GM10266 (cell line): ENCODE results near the gene FGFR3.

Source experiments
- DNase-seq: peaks from one replicate; pipeline ENCODE4 v3.0.0; 2012; ENCODE audit errors: extremely low spot score
- TF ChIP-seq, protein P1 (sequence below): IDR thresholded peaks from 2 replicates; pipeline ENCODE4 v1.5.1; 2012; ENCODE audit warnings: mild to moderate bottlenecking, low read depth; ENCODE audit not compliant: control insufficient read depth, insufficient read depth; ENCODE audit errors: missing control alignments

FGFR3 gene

DNA sequence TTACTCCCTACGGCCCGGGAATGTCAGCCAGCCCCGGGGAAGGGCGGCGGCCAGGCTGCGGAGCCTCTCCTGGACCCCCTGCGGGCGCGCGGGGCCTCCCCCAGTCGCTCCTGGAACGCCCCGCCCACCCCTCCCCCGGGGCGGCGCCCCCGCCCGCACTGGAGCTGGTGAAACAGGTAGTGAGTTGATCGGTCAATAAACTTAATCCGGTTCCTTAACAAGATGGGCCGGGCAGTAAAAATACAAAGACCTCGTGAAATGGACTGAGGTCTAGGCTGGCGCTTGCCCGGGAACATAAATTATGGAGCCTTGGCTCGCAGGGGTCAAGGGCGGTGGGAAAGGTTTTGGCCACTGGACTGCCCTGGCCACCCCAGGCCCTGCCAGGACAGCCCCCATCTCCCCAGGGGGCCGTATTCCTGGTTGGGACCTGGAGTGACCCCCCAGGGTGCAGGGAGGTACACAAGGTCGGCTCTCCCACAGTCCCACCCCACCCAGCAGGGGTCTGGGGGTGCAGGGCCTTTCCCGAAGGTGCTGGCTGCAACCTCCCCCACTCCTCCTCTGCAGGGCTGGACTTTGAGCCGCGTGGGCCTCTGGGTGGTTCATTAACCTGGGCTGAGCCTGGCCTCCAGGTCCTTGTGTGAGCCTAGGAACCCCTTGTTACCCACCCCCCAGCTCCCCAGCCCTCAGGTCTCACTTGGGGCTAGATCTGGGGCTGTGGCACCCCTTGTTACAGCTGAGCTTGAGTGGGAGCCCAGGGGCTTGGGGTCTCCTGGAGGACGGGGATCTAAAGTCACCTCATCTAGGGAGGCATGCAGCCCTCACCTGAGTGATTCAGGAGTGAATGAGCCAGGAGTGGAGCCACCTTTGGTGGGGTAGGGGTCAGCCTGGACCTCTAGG lies 2.5 kb downstream of the FGFR3 start:
- TF ChIP-seq, protein P1, sequence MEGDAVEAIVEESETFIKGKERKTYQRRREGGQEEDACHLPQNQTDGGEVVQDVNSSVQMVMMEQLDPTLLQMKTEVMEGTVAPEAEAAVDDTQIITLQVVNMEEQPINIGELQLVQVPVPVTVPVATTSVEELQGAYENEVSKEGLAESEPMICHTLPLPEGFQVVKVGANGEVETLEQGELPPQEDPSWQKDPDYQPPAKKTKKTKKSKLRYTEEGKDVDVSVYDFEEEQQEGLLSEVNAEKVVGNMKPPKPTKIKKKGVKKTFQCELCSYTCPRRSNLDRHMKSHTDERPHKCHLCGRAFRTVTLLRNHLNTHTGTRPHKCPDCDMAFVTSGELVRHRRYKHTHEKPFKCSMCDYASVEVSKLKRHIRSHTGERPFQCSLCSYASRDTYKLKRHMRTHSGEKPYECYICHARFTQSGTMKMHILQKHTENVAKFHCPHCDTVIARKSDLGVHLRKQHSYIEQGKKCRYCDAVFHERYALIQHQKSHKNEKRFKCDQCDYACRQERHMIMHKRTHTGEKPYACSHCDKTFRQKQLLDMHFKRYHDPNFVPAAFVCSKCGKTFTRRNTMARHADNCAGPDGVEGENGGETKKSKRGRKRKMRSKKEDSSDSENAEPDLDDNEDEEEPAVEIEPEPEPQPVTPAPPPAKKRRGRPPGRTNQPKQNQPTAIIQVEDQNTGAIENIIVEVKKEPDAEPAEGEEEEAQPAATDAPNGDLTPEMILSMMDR = no peak
- no peak for DNase-seq

DNA sequence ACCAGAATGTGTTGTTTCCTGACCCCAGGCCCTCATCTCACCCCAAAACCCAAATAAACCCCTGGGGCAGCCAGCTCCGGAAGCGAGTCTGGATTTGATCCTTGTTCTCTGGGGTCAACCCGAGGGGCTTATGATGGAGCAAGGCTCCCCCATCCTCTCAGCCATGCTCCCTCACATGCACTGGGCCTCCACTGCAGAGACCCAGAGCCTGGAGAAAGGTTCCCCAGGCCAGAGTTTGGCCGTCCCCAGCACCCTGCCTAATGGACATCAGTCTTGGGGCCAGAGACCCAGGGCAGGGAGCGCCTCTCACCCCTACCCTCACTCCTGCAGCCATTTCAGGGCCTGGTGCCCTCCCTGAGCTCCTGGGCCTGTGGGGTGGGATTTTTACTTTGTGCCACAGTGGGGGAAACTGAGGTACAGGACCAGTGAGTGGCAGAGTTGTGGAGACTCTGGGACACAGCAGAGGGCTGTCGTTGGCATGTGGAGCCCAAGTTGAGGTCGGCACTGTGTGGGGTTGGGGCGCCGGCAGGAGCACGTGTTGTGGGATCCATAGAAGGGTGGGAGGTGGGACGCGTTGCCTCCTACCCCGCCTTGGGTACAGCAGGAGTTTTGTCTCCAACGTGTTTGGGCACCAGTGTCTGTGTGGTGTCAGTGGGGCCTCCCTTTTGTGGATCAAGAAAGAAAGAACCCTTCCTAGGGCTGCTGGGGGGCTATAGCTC lies 3.6 kb downstream of the FGFR3 start:
- TF ChIP-seq, protein P1 = no peak
- DNase-seq = no peak

DNA sequence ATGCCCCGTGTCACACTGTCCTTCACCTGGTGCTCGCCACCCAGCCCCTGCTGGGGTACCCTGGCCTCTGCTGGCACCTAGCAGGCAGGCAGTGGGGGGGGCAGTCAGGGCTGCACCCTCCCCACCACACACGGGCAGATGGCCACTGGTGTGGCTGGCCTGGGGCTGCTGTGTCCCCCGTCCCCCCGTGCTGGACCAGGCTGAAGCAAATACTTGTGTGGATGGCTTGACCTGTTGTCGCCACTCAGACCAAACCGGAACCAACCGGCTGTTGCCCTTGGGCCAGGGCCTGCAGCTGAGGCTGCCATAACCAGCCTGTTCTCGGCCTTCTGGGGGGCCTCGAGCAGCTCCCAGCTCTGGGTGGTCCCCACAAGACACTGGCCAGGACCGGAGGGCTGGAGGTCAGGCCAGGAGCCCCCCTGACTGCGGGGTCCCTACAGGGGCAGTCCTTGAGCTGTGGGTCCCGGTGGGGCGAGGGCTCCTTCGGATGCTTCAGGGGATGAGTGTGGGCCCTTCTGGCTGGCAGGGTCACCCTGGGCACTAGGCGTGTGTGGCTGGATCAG lies 4.3 kb downstream of the FGFR3 start:
- TF ChIP-seq, protein P1 = no peak
- DNase-seq = no peak

DNA sequence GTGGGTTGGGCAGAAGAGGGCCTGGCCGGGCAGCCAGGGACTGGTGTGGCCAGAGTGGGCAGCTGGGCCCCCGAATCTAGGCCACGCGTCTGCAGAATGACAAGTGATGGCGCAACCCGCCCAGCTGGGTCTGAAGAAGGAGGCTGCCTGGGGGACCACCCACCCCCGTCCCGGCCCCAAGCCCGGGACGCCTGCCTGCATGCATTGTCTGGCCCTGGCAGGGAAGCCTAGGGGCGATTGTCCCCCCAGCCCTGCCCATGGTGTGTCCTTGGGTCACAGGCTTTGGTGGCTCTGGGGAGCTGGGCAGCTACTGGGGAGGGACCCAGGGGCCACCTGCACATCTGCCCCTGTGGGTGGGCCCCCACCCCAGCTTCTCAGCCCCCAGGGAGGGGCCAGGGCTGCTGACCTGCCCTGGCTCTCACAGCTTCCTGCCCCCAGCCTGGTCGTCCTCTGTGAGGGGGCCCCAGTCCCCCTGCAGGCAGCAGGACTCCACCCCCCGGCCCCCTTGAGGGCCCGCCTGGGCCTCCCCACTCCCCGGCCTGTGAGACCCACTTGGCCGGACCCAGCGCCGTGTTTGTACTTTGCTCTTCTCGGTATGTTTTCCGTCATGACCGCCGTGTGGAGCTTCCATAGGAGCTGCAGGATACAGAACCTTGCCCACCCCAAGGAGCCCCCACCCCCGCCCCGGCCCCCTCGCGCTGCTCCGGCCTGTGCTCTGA lies 4.9 kb downstream of the FGFR3 start:
- no peak for DNase-seq
- TF ChIP-seq, protein P1 = no peak

DNA sequence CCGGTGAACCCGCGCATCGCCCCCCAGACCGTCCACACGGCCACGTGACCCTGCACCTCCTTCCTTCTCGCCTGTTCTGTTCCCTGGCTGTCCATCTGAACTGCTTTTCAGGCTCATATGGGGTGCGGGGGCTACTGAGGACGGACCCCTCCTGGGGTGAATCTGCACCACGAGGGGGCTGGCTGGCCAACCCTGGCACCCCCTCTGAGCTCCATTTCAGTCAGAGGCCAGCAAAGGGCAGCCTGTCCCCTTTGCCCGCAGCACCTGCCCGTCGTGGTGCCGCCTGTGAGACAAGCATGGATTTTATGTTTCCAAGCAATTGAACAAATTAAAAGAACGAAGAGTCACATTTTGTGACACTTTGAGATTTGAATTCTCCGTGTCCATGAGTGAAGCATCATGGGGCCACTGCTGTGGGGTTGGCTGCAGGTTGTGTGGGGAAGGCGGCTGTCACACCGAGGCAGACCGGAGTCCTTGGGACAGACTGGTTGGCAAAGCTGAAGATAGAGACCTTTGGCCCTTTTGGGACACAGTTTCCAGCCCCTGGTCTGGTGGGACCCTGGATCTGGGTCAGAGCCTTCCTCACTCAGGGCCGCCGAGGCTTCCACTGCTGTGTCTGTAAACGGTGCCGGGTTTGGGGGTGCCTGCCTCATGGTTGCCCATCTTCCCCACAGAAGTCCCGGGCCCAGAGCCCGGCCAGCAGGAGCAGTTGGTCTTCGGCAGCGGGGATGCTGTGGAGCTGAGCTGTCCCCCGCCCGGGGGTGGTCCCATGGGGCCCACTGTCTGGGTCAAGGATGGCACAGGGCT lies 5.7 kb downstream of the FGFR3 start:
- no peak for DNase-seq
- TF ChIP-seq, protein P1 = no peak

DNA sequence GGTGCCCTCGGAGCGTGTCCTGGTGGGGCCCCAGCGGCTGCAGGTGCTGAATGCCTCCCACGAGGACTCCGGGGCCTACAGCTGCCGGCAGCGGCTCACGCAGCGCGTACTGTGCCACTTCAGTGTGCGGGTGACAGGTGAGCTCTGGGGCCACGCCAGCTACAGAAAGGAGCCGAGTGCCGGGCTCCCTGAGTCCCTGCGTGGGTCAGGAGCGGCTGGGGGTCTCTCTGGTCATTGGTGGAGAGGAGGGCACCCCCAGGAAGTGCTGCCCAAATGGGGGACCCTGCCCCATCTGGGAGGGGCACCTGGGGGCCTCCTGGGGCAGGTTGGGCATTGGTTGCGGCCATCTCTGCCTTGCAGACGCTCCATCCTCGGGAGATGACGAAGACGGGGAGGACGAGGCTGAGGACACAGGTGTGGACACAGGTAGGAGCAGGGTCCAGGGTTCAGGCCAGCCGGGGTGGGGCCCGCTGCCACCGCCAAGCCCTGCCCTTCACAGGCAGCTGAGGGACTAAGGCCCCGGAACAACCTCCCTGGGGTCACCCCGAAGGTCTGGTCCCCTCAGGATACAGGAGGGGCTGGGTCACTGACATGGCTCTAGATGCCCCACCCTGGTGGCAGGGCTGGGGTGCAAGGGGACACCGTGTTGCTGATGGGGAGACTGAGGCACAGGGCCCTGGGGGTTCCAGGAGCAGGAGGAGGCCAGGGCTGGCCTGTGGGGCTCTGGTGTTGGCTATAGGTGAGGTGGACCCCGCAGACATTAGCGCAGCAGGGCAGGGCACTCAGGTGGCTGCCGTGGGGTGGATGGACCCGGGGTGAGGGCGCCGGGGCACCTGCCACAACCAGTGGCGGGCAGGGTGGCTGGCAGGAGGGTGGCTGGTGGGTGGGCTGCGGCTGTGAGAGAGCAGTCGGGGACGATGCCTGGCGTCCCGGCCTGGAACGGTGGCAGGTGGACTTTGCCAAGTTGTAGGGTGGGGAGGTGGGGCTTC lies 6.6 kb downstream of the FGFR3 start:
- TF ChIP-seq, protein P1 = no peak

More for the DNA sequence above, 6.6 kb downstream of the FGFR3 start:
- DNase-seq = no peak
